HG02852 (cell line): ENCODE results near the gene PEX11B.
A peak's percentile ranks its signal among the peaks of the same experiment; 100 is the strongest.

ENCODE experiments used
- ATAC-seq: cut with Tn5 transposase; IDR thresholded peaks from one replicate; pipeline ENCODE4 v1.9.1; 2021; ENCODE audit warnings: mild to moderate bottlenecking, moderate library complexity; ENCODE audit not compliant: unreplicated experiment

PEX11B gene

GRCh38 chr1:145918144-145918991 is at the start of gene PEX11B:
PEX11B (minus strand) TSS chr1:145918717; CDS start chr1:145918688, 29 bp downstream.
- ATAC-seq, result peak; percentile 90

- ATAC-seq, result no peak
These were observed 48.8 kb upstream of the PEX11B start for GRCh38 chr1:145967288-145967687.

GRCh38 chr1:145965119-145965744 is 46.7 kb upstream of the PEX11B start:
- no peak for ATAC-seq

GRCh38 chr1:145964328-145965118 is 46.0 kb upstream of the PEX11B start, which contains the start of the genes ANKRD34A and POLR3GL:
ANKRD34A (minus strand) TSS chr1:145964575; CDS start chr1:145961759, 2,816 bp downstream.
POLR3GL (plus strand) TSS chr1:145964690; CDS start chr1:145974866, 10,176 bp downstream.
- peak; percentile 85 for ATAC-seq

GRCh38 chr1:145963265-145964019 is 44.9 kb upstream of the PEX11B start:
- ATAC-seq, result no peak

GRCh38 chr1:145962157-145963102 is 43.9 kb upstream of the PEX11B start:
- no peak for ATAC-seq

GRCh38 chr1:145961425-145962156 is 43.1 kb upstream of the PEX11B start:
- ATAC-seq, result no peak

- ATAC-seq, result no peak
These were observed 42.5 kb upstream of the PEX11B start for GRCh38 chr1:145961109-145961424.

GRCh38 chr1:145960468-145961108 is 42.1 kb upstream of the PEX11B start:
- ATAC-seq, result no peak

GRCh38 chr1:145959957-145960467 is 41.5 kb upstream of the PEX11B start:
- ATAC-seq, result no peak

GRCh38 chr1:145959333-145959732 is 40.8 kb upstream of the PEX11B start:
- no peak for ATAC-seq

GRCh38 chr1:145958734-145959133 is 40.2 kb upstream of the PEX11B start:
- ATAC-seq, result no peak

- peak; percentile 84 for ATAC-seq
These were observed 39.2 kb upstream of the PEX11B start, which contains the start of gene LIX1L for GRCh38 chr1:145957443-145958319. LIX1L (minus strand) TSS chr1:145958017; CDS start chr1:145957927, 90 bp downstream.

- no peak for ATAC-seq
These were observed 38.4 kb upstream of the PEX11B start for GRCh38 chr1:145956781-145957442.

GRCh38 chr1:145956361-145956760 is 37.8 kb upstream of the PEX11B start:
- ATAC-seq, result no peak

GRCh38 chr1:145955436-145955835 is 36.9 kb upstream of the PEX11B start:
- no peak for ATAC-seq

- no peak for ATAC-seq
These were observed 35.3 kb upstream of the PEX11B start for GRCh38 chr1:145953861-145954260.
